ENCODE data around the gene NAALADL2.
"Not testable (repeated sequence)": the region's sequence is repeated elsewhere in the genome, so short reads cannot be mapped to it uniquely, and the experiment has no call there.

NAALADL2 gene

GRCh38 chr3:175132706-175133105, 273.6 kb downstream of the NAALADL2 start:
- not testable (repeated sequence) for DNase-seq (ENCODE audit: low read depth)

- DNase-seq (ENCODE audit: low read depth), result no peak
Observed at GRCh38 chr3:175144368-175144767, 285.2 kb downstream of the NAALADL2 start.

GRCh38 chr3:175146258-175146657, 287.1 kb downstream of the NAALADL2 start:
- DNase-seq (ENCODE audit: low read depth), result peak; percentile 27

DNA sequence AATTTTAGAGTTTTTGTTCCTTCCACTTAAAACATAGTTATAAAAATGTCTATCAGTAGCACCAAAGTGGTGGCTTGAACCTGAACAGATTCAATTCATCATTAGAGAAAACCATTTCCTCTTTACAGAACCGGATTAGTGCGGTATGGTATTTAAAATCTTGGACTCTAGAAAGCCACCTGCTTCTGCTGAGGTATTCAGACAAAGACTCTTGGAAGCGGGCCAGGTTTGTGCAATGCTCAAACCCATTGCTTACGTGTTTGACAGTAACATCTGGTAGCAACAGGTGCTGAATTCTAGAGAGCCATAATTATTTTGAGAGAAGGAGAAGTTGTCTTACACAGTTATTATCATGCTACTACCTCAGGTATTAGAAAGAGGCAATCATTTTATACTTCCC, 290.5 kb downstream of the NAALADL2 start:
- no peak for DNase-seq (ENCODE audit: low read depth)

- DNase-seq (ENCODE audit: low read depth), result no peak
Observed at GRCh38 chr3:175150812-175151401, 291.8 kb downstream of the NAALADL2 start.

- no peak for DNase-seq (ENCODE audit: low read depth)
Observed at GRCh38 chr3:175153595-175153994, 294.5 kb downstream of the NAALADL2 start.

- DNase-seq (ENCODE audit: low read depth), result no peak
Observed at GRCh38 chr3:175155172-175155571, 296.0 kb downstream of the NAALADL2 start.

GRCh38 chr3:175159202-175159601, 300.1 kb downstream of the NAALADL2 start:
- DNase-seq (ENCODE audit: low read depth), result no peak

- DNase-seq (ENCODE audit: low read depth), result no peak
Observed at GRCh38 chr3:175161291-175161690, 302.2 kb downstream of the NAALADL2 start.

- DNase-seq (ENCODE audit: low read depth), result no peak
Observed at GRCh38 chr3:175163686-175164085, 304.6 kb downstream of the NAALADL2 start.

DNA sequence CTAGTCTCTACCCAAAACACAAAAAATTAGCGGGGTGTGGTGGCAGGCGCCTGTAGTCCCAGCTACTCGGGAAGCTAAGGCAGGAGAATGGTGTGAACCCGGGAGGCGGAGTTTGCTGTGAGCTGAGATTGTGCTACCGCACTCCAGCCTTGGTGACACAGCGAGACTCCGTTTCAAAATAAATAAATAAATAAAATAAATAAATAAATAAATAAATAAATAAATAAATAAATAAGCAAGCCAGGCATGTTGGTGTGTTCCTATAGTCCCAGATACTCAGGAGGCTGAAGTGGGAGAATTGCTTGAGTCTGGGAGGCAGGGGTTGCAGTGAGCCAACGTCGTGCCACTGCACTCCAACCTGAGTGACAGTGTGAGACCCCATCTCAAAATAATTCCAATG, 314.0 kb downstream of the NAALADL2 start:
- DNase-seq (ENCODE audit: low read depth), result not testable (repeated sequence)

DNA sequence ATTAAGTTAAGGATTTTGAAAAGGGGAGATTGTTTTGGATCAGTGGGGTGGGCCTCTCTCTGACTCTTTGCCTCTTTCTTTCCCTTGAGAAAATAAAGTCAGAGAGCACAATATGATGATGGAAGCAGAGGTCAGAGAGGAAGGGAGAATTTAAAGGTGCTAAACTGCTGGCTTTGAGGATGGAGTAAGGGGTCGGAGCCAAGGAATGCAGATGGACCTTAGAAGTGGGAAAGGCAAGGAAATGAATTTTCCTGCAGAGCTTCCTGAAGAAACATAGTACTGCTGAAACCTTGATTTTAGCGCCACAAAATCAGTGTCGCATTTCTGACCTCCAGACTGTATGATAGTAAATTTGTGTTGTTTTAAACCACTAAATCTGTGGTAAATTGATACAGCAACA, 317.4 kb downstream of the NAALADL2 start:
- no peak for DNase-seq (ENCODE audit: low read depth)

GRCh38 chr3:175179055-175179454, 319.9 kb downstream of the NAALADL2 start:
- DNase-seq (ENCODE audit: low read depth), result no peak

GRCh38 chr3:175184392-175184791, 325.3 kb downstream of the NAALADL2 start:
- DNase-seq (ENCODE audit: low read depth), result no peak

- DNase-seq (ENCODE audit: low read depth), result no peak
Observed at GRCh38 chr3:175185903-175186302, 326.8 kb downstream of the NAALADL2 start.

GRCh38 chr3:175186511-175186910, 327.4 kb downstream of the NAALADL2 start:
- no peak for DNase-seq (ENCODE audit: low read depth)

DNA sequence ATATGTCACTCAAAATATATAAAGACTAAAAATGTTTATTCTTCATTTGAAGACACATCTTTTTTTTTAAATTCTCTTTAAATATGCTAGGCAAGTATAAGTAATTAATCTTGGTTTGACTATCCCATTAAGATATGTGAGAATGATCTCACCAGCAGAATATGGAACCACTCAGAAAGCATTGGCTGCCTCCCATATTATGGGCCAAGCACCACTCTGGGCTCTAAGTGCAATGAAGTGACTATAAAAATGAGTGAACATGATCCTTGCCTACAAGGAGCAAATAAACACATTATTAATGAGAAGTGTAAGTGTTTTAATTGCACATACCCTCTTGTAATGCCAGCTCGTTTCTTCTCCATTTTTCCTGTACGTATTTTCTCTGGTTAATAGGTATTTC, 328.5 kb downstream of the NAALADL2 start:
- no peak for DNase-seq (ENCODE audit: low read depth)

- DNase-seq (ENCODE audit: low read depth), result no peak
Observed at GRCh38 chr3:175192536-175192935, 333.4 kb downstream of the NAALADL2 start.

DNA sequence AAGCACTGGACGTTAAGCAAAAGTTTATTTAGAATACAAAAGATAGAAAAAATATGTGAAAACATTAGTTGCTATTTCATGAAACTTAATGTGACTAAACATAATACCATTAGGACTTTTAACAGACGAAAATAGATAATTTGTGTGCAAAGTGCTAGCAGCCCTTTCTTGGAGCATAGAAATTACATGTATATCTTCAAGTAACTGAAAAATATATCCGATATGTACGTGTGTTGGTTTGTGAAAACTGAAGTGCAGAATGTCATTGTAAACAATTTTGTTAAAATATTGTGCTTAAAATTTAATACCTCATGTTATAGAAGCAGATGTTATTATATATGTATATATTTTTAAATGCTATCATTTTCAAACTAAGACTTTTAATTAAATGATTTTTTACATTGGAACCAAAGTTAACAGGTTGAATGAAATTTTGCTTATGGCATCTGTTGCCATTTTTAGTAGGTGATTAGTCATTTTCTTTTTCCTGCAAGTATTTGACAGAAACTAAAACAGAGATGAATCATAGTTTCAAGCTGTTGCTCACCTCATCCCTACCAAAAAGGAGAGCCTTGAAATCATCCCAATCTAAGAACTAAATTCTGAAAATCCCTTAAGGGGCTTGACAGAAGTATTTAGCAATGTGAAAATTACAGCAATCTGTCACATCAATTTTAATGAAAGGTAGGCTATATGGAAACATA, 334.8 kb downstream of the NAALADL2 start:
- no peak for DNase-seq (ENCODE audit: low read depth)

DNA sequence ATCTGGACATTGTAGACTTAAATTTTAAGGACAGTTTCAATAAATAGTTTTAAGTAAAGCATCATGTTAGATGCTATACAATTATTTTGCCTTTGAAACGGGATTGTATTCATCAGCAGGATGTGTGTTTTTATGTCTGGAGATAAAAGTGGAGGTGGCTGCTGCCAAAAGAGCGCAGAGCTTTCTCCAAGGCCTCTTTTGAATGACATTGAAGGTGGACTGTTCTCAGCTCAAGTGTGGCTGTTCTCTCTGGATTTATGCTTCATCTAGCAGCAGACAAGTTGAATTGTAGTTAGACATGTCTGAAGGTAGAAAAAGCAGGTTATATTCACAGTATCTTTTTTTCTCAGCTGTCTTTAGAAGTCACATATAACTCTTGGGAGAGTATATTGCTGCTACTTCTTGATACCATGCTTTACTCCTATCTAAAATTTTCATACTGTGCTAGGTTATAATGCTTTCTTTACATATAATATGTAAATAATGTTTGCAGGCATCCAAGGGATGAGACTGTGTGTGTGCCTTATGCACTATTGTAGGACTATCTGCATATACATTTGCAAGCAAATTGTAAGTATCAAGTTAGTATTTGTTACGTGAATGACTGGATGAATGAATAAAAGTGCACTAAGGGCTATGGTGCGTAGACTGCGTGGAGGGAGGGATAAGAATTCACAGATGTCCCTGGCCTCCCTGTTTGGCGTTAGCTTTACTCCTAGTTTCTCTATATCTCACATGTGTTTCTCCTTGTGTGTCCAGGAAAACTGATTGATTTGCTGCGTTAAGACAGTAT, 340.1 kb downstream of the NAALADL2 start:
- no peak for DNase-seq (ENCODE audit: low read depth)

DNA sequence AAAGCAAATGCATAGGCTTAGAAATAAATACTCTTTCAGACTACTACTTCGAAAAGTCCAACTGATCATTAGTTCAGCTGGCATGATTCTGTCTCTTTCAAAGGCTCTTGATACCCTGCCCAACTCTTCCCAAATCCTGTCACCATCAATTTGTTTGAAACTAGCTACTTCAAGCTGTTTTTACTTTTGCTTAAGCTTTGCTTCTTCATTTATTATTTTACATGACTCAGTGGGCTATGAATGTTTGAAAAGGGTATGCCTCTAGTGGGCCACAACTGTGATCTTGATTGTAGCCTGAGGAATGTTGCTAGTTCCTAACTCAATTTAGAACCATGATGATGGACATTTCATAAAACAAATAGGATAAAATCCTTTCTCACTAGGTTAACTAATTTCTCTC, 340.8 kb downstream of the NAALADL2 start:
- DNase-seq (ENCODE audit: low read depth), result no peak

GRCh38 chr3:175200391-175201095, 341.4 kb downstream of the NAALADL2 start:
- no peak for DNase-seq (ENCODE audit: low read depth)

- DNase-seq (ENCODE audit: low read depth), result no peak
Observed at GRCh38 chr3:175207361-175207760, 348.2 kb downstream of the NAALADL2 start.
